ENCODE measurements around the gene XKR8.
"Not testable (repeated sequence)": the region's sequence is repeated elsewhere in the genome, so short reads cannot be mapped to it uniquely, and the experiment has no call there.

The XKR8 gene

DNA sequence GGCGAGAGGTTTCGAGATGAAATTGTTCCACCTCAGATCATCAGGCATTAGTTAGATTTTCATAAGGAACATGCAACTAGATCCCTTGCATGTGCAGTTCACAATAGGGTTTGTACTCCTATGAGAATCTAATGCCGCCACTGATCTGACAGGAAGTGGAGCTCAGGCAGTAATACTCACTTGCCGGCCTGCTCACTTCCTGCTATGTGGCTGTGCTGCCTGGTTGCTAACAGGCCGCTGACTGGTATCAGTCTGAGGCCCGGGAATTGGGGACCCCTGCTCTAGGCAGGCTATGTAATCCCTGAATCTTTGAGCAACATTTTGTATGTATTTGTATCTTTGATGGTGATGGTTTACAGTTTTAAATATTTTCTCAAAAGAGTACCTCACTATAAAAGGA, 32.5 kb downstream of the XKR8 start:
- no peak for TF ChIP-seq CTCF (IDR thresholded peaks at IDR 0.05; ENCODE audit: low read depth, low read length)
- DNase-seq (ENCODE audit: extremely low read depth, low read depth): no peak

DNA sequence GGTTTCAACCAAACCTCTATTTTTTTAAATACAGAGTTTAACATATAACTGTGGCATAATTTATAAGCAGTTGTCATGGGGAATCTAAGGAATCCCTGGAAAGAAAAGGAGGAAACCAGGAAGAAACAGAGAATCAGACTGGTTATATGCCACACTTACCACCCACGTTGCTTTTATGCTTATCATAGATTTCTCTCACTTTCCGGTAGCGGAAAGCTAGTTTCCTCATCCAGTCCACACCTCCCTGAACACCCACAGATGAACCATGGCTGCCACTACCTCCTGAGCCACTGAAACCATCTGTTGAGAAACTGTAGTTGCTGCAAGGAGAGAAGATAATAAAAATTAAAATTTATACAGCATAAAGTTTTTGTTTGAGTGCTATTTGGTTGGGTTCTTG, 33.5 kb downstream of the XKR8 start:
- TF ChIP-seq CTCF (IDR thresholded peaks at IDR 0.05; ENCODE audit: low read depth, low read length): no peak

GRCh38 chr1:27994060-27994459, 34.3 kb downstream of the XKR8 start:
- DNase-seq (ENCODE audit: extremely low read depth, low read depth): no peak
- TF ChIP-seq CTCF (IDR thresholded peaks at IDR 0.05; ENCODE audit: low read depth, low read length): no peak

More for the DNA sequence above, 33.5 kb downstream of the XKR8 start:
- DNase-seq (ENCODE audit: extremely low read depth, low read depth): no peak

DNA sequence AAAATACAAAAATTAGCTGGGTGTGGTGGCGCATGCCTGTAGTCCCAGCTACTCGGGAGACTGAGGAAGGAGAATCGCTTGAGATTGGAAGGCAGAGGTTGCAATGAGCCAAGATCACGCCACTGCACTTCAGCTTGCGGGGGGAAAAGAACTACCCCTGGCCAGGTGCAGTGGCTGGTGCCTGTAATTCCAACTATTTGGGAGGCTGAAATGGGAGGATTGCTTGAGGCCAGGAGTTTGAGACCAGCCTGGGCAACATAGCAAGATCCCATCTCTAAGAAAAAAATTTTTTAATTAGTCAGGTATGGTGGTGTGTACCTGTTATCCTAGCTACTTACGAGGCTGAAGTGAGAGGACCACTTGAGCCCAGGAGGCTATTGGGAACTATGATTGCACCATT, 34.8 kb downstream of the XKR8 start:
- not testable (repeated sequence) for DNase-seq (ENCODE audit: extremely low read depth, low read depth)

GRCh38 chr1:27999055-27999454, 39.3 kb downstream of the XKR8 start:
- no peak for TF ChIP-seq CTCF (IDR thresholded peaks at IDR 0.05; ENCODE audit: low read depth, low read length)

DNA sequence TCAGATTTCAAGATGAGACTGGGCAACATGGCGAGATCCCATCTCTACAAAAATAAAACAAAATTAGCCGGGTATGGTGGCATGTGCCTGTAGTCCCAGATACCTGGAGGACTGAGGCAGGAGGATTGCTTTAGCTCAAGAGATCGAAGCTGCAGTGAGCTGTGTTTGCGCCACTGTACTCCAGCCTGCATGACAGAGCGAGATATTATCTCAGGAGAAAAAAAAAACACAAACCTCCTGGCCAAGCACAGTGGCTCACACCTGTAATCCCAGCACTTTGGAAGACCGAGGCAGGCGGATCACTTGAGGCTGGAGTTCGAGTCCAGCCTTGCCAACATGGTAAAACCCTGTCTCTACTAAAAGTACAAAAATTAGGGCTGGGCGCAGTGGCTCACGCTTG, 42.8 kb downstream of the XKR8 start:
- no peak for TF ChIP-seq CTCF (IDR thresholded peaks at IDR 0.05; ENCODE audit: low read depth, low read length)
- DNase-seq (ENCODE audit: extremely low read depth, low read depth): no peak

More at GRCh38 chr1:27999055-27999454, 39.3 kb downstream of the XKR8 start:
- DNase-seq (ENCODE audit: extremely low read depth, low read depth): no peak

DNA sequence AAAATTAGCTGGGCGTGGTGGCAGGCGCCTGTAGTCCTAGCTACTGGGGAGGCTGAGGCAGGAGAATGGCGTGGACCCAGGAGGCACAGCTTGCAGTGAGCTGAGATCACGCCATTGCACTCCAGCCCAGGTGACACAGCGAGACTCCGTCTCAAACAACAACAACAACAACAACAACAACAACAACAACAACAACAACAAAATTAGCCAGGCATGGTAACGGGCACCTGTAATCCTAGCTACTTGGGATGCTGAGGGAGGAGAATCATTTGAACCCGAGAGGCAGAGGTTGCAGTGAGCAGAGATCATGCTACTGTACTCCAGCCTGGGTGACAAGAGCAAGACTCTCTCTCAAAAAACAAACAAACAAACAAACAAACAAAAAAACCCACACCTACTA, 43.3 kb downstream of the XKR8 start:
- not testable (repeated sequence) for DNase-seq (ENCODE audit: extremely low read depth, low read depth)

GRCh38 chr1:28010969-28011368, 51.2 kb downstream of the XKR8 start:
- no peak for TF ChIP-seq CTCF (IDR thresholded peaks at IDR 0.05; ENCODE audit: low read depth, low read length)
- DNase-seq (ENCODE audit: extremely low read depth, low read depth): no peak

All from AG09319 (cell line).